ENCODE data around the gene CLEC4E. TPM values are rescaled to one million over a fixed set of nuclear protein-coding genes. Genes with fewer than 3 reads are reported as not detected.

The CLEC4E gene
- total and polyA plus RNA-seq, 8 donors = 0.11 to 37.5 (median 0.42) TPM

- Histone ChIP-seq H3K4me1 (peaks cover 0 to 10% of the 10 kb centered on the region in 2 donors), H3K4me3 (no peak overlapping the region), H3K27me3 (no peaks in the 10 kb centered on the region), H3K36me3 (no peaks in the 10 kb centered on the region), H3K9me3 (no peaks in the 10 kb centered on the region), H3K27ac (no peak overlapping the region)
- no peak for ATAC-seq
- DNase-seq = no peak
- no peak for TF ChIP-seq CTCF (IDR thresholded peaks at IDR 0.05)
- intact Hi-C loops (cut with DNase I) = loop anchor here in 1 of 2 donors (10.0 kb wide), 1 partner anchor 55 kb away; no protein-coding TSS in a partner anchor
Measured at GRCh38 chr12:8549381-8549780, 8.7 kb upstream of the CLEC4E start.

- ATAC-seq (no peak), DNase-seq (no peak)
- H3K4me3 ChIP-seq = no peak overlapping the region
- H3K36me3 ChIP-seq = no peaks in the 10 kb centered on the region
- H3K9me3 ChIP-seq = no peaks in the 10 kb centered on the region
- no peak overlapping the region for H3K27ac ChIP-seq
- intact Hi-C loops (cut with DNase I) = loop anchor here in 1 of 2 donors (10.0 kb wide), 1 partner anchor 57 kb away; no protein-coding TSS in a partner anchor
- H3K4me1 ChIP-seq = peaks cover 0 to 14% of the 10 kb centered on the region in 2 donors
- no peaks in the 10 kb centered on the region for H3K27me3 ChIP-seq
- TF ChIP-seq CTCF (IDR thresholded peaks at IDR 0.05) = no peak
Measured at GRCh38 chr12:8548192-8548591, 7.5 kb upstream of the CLEC4E start.

- Histone ChIP-seq H3K27me3 (no peaks in the 10 kb centered on the region), H3K4me3 (no peak overlapping the region), H3K36me3 (no peaks in the 10 kb centered on the region), H3K9me3 (no peaks in the 10 kb centered on the region), H3K27ac (no peak overlapping the region), H3K4me1 (peaks cover 0 to 17% of the 10 kb centered on the region in 2 donors)
- DNase-seq = no peak
- TF ChIP-seq CTCF (IDR thresholded peaks at IDR 0.05) = no peak
- intact Hi-C loops (cut with DNase I) = loop anchor here in 1 of 2 donors (10.0 kb wide), 1 partner anchor 57 kb away; no protein-coding TSS in a partner anchor
- no peak for ATAC-seq
Measured at GRCh38 chr12:8547645-8548044, 6.9 kb upstream of the CLEC4E start.

GRCh38 chr12:8546591-8546990 lies 5.9 kb upstream of the CLEC4E start:
- H3K27me3 ChIP-seq = no peaks in the 10 kb centered on the region
- TF ChIP-seq CTCF (IDR thresholded peaks at IDR 0.05) = no peak
- H3K4me1 ChIP-seq = peaks cover 0 to 28% of the 10 kb centered on the region in 2 donors
- no peak for ATAC-seq
- no peaks in the 10 kb centered on the region for H3K9me3 ChIP-seq
- H3K36me3 ChIP-seq = no peaks in the 10 kb centered on the region
- no peak overlapping the region for H3K27ac ChIP-seq
- intact Hi-C loops (cut with DNase I) = loop anchor here in 1 of 2 donors (10.0 kb wide), 1 partner anchor 58 kb away; no protein-coding TSS in a partner anchor
- no peak for DNase-seq
- no peak overlapping the region for H3K4me3 ChIP-seq

- Histone ChIP-seq H3K9me3 (no peaks in the 10 kb centered on the region), H3K36me3 (no peaks in the 10 kb centered on the region), H3K4me1 (peaks cover 0 to 41% of the 10 kb centered on the region in 2 donors), H3K27ac (no peak overlapping the region), H3K27me3 (no peaks in the 10 kb centered on the region), H3K4me3 (no peak overlapping the region)
- TF ChIP-seq CTCF (IDR thresholded peaks at IDR 0.05) = peak; percentile 83 to 97
- ATAC-seq (peak; percentile 93), DNase-seq (peak; percentile 41 to 68 (median 64))
- intact Hi-C loops (cut with DNase I) = loop anchor here in 1 of 2 donors (10.0 kb wide), 1 partner anchor 61 kb away; no protein-coding TSS in a partner anchor
Measured at GRCh38 chr12:8544295-8544694, 3.6 kb upstream of the CLEC4E start.

Measured in left lung (tissue), 10 donors.